ENCODE measurements around the gene EYA4. TPM values are rescaled to one million over a fixed set of nuclear protein-coding genes. Genes with fewer than 3 reads are reported as not detected.
"Not testable (repeated sequence)": the region's sequence is repeated elsewhere in the genome, so short reads cannot be mapped to it uniquely, and the experiment has no call there.

EYA4 gene
- total and polyA plus RNA-seq, 2 donors (not counting 1 experiment from before 2014, with no cell fraction given) = 4.6 to 38.0 TPM

DNA sequence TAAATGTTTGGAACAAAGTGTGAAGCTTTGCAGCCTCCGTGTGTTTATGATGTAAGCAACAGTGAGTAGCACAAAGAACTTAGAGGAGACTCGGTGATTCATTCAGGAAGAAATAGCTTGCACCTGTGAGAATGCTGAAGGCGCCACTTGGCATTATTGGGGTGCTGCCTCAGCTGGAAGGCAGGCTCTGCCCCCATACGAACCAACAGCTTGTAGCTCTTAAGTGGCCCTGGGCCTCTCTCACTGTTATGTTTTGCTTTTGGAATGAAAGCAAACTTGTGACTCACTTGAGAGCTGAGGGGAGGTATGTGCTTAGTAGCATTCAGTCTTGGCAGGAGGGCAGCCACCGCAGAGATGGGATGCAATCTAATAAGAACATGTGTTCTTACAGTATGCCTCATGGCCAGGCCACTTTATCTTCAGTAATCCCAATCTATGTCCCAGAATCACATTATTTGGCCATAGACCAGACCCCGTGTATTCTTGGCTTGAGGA lies 310.7 kb downstream of the EYA4 start:
- H3K9ac ChIP-seq (ENCODE audit: insufficient read depth, low read length) = no peak overlapping the region
- no peak overlapping the region for H2AFZ ChIP-seq (ENCODE audit: low read length)
- TF ChIP-seq EZH2 (IDR thresholded peaks at IDR 0.05; ENCODE audit: low read length, missing control alignments) = no peak
- TF ChIP-seq, protein P1, sequence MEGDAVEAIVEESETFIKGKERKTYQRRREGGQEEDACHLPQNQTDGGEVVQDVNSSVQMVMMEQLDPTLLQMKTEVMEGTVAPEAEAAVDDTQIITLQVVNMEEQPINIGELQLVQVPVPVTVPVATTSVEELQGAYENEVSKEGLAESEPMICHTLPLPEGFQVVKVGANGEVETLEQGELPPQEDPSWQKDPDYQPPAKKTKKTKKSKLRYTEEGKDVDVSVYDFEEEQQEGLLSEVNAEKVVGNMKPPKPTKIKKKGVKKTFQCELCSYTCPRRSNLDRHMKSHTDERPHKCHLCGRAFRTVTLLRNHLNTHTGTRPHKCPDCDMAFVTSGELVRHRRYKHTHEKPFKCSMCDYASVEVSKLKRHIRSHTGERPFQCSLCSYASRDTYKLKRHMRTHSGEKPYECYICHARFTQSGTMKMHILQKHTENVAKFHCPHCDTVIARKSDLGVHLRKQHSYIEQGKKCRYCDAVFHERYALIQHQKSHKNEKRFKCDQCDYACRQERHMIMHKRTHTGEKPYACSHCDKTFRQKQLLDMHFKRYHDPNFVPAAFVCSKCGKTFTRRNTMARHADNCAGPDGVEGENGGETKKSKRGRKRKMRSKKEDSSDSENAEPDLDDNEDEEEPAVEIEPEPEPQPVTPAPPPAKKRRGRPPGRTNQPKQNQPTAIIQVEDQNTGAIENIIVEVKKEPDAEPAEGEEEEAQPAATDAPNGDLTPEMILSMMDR (conservative IDR thresholded peaks at IDR 0.05 in 1 of 2, IDR thresholded peaks at IDR 0.05 in 1 of 2; ENCODE audit: low read depth in 1 of 2, low read length in 2 of 2) = no peak
- peak; percentile 99 to 100 for DNase-seq (ENCODE audit: low read depth in 2 of 2)
- no peaks in the 10 kb centered on the region for H3K9me3 ChIP-seq (ENCODE audit: control insufficient read depth, insufficient read depth, low read depth, low read length)
- H3K27ac ChIP-seq (ENCODE audit: insufficient read depth, low read length) = peak overlapping the region; percentile 45
- H3K27me3 ChIP-seq (ENCODE audit: control insufficient read depth, insufficient read depth, low read length) = no peaks in the 10 kb centered on the region
- no peaks in the 10 kb centered on the region for H4K20me1 ChIP-seq (ENCODE audit: control insufficient read depth, extremely low read depth, insufficient read depth, low read length)
- no peaks in the 10 kb centered on the region for H3K79me2 ChIP-seq (ENCODE audit: control insufficient read depth, insufficient read depth, low read length)
- peaks cover 3% of the 10 kb centered on the region for H3K4me1 ChIP-seq (ENCODE audit: control insufficient read depth, extremely low read depth, insufficient read depth, low read length)
- no peak overlapping the region for H3K4me3 ChIP-seq (replicated peaks in 1 of 4; ENCODE audit: control extremely low read depth in 1 of 4, insufficient read depth in 1 of 4, low read depth in 3 of 4, low read length in 4 of 4)
- H3K36me3 ChIP-seq (ENCODE audit: control insufficient read depth, insufficient read depth, low read length) = no peaks in the 10 kb centered on the region
- H3K4me2 ChIP-seq (ENCODE audit: extremely low read depth, insufficient read depth, low read length) = peak overlapping the region; percentile 36

DNA sequence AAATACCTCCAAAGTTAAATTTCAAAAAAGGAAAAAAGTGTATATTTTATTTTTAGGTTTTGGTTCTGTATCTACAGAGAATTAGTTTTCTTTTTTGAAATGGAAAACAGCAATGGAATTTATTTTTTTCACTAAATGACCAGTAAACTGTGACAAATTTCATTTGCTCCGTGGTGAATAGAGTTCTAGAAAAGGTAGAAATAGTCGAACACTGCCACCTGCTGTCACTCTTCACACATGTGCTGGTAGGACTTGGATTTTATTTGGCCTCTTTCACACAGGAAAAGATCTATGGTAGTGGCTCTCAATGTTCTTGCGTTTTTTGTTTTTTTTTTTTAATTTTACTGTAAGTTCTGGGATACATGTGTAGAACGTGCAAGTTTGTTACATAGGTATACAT lies 312.5 kb downstream of the EYA4 start:
- no peaks in the 10 kb centered on the region for H3K27me3 ChIP-seq (ENCODE audit: control insufficient read depth, insufficient read depth, low read length)
- no peak for TF ChIP-seq EZH2 (IDR thresholded peaks at IDR 0.05; ENCODE audit: low read length, missing control alignments)
- TF ChIP-seq, protein P1 (conservative IDR thresholded peaks at IDR 0.05 in 1 of 2, IDR thresholded peaks at IDR 0.05 in 1 of 2; ENCODE audit: low read depth in 1 of 2, low read length in 2 of 2) = peak; percentile 63 to 67
- H4K20me1 ChIP-seq (ENCODE audit: control insufficient read depth, extremely low read depth, insufficient read depth, low read length) = no peaks in the 10 kb centered on the region
- no peak overlapping the region for H3K4me3 ChIP-seq (replicated peaks in 1 of 4; ENCODE audit: control extremely low read depth in 1 of 4, insufficient read depth in 1 of 4, low read depth in 3 of 4, low read length in 4 of 4)
- H3K27ac ChIP-seq (ENCODE audit: insufficient read depth, low read length) = no peak overlapping the region
- H3K4me2 ChIP-seq (ENCODE audit: extremely low read depth, insufficient read depth, low read length) = no peak overlapping the region
- H2AFZ ChIP-seq (ENCODE audit: low read length) = no peak overlapping the region
- no peaks in the 10 kb centered on the region for H3K79me2 ChIP-seq (ENCODE audit: control insufficient read depth, insufficient read depth, low read length)
- H3K36me3 ChIP-seq (ENCODE audit: control insufficient read depth, insufficient read depth, low read length) = no peaks in the 10 kb centered on the region
- H3K9me3 ChIP-seq (ENCODE audit: control insufficient read depth, insufficient read depth, low read depth, low read length) = no peaks in the 10 kb centered on the region
- H3K9ac ChIP-seq (ENCODE audit: insufficient read depth, low read length) = no peak overlapping the region
- DNase-seq (ENCODE audit: low read depth in 2 of 2) = peak; percentile 56 to 85
- H3K4me1 ChIP-seq (ENCODE audit: control insufficient read depth, extremely low read depth, insufficient read depth, low read length) = peaks cover 3% of the 10 kb centered on the region

DNA sequence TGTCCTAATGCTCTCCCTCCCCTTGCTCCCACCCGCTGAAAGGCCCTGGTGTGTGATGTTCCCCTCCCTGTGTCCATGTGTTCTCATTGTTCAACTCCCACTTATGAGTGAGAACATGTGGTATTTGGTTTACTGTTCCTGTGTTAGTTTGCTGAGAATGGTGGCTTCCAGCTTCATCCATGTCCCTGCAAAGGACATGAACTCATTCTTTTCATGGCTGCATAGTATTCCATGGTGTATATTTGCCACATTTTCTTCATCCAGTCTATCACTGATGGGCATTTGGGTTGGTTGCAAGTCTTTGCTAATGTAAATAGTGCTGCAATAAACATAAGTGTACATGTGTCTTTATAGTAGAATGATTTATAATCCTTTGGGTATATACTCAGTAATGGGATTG lies 313.0 kb downstream of the EYA4 start:
- not testable (repeated sequence) for DNase-seq (ENCODE audit: low read depth in 2 of 2); H3K79me2 ChIP-seq (ENCODE audit: control insufficient read depth, insufficient read depth, low read length); H3K4me3 ChIP-seq (replicated peaks in 1 of 4; ENCODE audit: control extremely low read depth in 1 of 4, insufficient read depth in 1 of 4, low read depth in 3 of 4, low read length in 4 of 4); H2AFZ ChIP-seq (ENCODE audit: low read length); H3K4me1 ChIP-seq (ENCODE audit: control insufficient read depth, extremely low read depth, insufficient read depth, low read length); H4K20me1 ChIP-seq (ENCODE audit: control insufficient read depth, extremely low read depth, insufficient read depth, low read length); H3K4me2 ChIP-seq (ENCODE audit: extremely low read depth, insufficient read depth, low read length); H3K27me3 ChIP-seq (ENCODE audit: control insufficient read depth, insufficient read depth, low read length); H3K9ac ChIP-seq (ENCODE audit: insufficient read depth, low read length); H3K27ac ChIP-seq (ENCODE audit: insufficient read depth, low read length); H3K9me3 ChIP-seq (ENCODE audit: control insufficient read depth, insufficient read depth, low read depth, low read length); H3K36me3 ChIP-seq (ENCODE audit: control insufficient read depth, insufficient read depth, low read length)
